HG03039 (cell line): ENCODE data around the gene STAC3.

Experiments
- ATAC-seq: cut with Tn5 transposase; IDR thresholded peaks from one replicate; pipeline ENCODE4 v1.9.1; 2021; ENCODE audit warnings: mild to moderate bottlenecking, moderate library complexity; ENCODE audit not compliant: unreplicated experiment

STAC3 gene

DNA sequence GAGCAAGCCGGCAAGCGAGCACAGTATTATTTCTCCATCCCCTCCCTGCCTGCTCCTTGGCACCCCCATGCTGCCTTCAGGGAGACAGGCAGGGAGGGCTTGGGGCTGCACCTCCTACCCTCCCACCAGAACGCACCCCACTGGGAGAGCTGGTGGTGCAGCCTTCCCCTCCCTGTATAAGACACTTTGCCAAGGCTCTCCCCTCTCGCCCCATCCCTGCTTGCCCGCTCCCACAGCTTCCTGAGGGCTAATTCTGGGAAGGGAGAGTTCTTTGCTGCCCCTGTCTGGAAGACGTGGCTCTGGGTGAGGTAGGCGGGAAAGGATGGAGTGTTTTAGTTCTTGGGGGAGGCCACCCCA is 38.3 kb downstream of the STAC3 start:
- ATAC-seq: no peak

DNA sequence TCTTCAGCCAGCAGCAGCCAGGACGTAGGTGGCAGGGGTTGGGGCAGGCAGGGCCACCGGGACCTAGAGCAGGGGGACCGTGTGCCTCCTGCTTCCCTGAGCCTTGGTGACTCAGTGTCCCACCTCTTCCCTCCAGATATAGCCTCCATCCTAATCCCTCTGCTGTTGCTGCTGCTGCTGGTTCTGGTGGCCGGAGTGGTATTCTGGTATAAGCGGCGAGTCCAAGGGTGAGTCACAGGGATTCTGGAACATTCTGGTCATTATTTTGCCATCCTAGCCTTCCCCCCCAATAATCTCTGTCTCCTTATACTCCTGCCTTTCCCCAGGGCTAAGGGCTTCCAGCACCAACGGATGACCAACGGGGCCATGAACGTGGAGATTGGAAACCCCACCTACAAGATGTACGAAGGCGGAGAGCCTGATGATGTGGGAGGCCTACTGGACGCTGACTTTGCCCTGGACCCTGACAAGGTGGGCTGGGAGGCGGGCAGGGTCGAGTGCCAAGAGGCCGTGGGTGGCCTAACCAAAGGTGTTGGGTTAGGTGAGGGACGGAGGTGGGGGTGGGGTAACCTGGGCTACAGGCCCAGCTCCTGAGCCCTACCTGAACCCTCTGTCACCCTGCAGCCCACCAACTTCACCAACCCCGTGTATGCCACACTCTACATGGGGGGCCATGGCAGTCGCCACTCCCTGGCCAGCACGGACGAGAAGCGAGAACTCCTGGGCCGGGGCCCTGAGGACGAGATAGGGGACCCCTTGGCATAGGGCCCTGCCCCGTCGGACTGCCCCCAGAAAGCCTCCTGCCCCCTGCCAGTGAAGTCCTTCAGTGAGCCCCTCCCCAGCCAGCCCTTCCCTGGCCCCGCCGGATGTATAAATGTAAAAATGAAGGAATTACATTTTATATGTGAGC is 38.9 kb downstream of the STAC3 start:
- no peak for ATAC-seq

GRCh38 chr12:57210926-57211692 is 39.9 kb downstream of the STAC3 start:
- ATAC-seq: no peak

DNA sequence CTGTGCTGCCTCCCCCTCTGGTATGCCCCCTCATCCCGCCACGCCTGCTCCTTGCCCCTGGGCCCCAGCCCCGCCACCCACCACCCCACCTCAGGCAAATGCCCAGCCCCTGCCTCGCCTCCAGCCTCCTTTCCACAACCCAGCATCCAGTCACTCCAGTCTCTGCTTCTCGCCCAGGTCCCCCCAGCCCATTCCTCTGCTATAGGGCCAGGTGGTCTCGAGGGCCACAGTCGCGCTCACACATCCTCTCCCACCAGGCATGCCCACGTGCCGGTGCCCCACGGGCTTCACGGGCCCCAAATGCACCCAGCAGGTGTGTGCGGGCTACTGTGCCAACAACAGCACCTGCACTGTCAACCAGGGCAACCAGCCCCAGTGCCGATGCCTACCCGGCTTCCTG is 40.5 kb downstream of the STAC3 start:
- ATAC-seq: no peak

- no peak for ATAC-seq
These were observed 41.1 kb downstream of the STAC3 start for GRCh38 chr12:57209916-57210315.

DNA sequence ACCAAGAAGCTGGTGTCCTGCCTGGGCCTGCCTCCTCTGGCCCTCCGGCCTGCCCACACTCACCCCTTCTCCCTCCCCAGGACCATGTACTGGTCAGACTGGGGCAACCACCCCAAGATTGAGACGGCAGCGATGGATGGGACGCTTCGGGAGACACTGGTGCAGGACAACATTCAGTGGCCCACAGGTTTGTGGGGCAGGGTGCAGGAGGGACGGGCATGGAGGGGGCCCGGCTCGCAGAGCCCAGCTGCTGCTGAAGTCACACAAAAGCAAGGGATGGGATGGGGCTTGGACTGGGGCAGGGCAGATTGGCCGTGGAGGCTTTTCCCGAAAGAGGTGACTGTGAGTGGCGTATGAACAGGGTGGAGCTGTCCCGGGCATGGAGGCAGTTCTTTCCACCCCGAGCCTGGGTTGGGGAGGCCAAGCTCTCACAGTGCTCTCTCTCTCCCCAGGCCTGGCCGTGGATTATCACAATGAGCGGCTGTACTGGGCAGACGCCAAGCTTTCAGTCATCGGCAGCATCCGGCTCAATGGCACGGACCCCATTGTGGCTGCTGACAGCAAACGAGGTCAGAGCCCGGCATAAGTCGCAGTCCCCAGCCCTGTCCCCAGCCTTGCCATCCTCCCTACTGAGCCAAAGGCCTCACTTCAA is 42.2 kb downstream of the STAC3 start:
- no peak for ATAC-seq

- no peak for ATAC-seq
These were observed 43.0 kb downstream of the STAC3 start for GRCh38 chr12:57207731-57208630.

DNA sequence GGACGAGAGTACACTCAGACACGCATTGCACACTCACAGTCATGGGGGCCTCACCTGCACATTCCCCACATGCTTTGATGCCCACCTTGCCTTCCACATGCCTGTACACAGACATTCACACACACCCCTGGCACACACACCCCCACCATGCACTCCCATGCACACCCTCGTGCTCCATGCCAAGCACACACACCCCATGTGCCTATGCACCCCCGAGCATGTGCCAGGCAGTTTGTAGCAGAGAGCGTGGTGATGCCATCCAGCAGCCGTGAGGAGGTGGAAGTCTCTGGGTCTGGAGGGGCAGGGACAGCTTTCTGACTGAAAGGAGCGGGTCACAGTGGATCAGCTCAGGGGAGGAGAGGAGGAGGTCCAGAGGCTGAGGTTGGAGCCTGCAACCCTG is 45.1 kb downstream of the STAC3 start:
- ATAC-seq: no peak

DNA sequence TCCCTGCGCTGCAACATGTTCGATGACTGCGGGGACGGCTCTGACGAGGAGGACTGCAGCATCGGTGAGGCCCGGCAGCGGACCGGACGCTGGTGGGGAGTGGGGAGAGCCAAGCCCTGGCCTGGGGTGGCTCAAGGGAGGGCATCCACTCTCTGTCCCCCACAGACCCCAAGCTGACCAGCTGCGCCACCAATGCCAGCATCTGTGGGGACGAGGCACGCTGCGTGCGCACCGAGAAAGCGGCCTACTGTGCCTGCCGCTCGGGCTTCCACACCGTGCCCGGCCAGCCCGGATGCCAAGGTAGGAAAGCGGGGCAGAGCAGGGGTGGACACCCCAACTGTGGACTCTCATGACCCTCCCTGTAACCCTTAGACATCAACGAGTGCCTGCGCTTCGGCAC is 45.8 kb downstream of the STAC3 start:
- ATAC-seq: no peak

GRCh38 chr12:57204454-57204853 is 46.5 kb downstream of the STAC3 start:
- no peak for ATAC-seq

GRCh38 chr12:57203791-57204190 is 47.2 kb downstream of the STAC3 start:
- no peak for ATAC-seq

DNA sequence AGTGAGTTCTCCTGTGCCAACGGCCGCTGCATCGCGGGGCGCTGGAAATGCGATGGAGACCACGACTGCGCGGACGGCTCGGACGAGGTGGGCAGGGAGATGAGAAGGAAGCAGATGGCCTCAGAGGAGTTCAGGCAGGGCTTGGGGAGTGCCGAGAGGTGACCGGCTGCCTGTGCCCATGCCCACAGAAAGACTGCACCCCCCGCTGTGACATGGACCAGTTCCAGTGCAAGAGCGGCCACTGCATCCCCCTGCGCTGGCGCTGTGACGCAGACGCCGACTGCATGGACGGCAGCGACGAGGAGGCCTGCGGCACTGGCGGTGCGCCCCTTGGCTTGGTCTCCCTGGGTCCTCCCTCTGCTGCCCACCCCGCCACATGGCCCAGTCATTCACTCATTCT is 47.8 kb downstream of the STAC3 start:
- ATAC-seq: no peak

GRCh38 chr12:57202321-57202720 is 48.7 kb downstream of the STAC3 start:
- no peak for ATAC-seq

DNA sequence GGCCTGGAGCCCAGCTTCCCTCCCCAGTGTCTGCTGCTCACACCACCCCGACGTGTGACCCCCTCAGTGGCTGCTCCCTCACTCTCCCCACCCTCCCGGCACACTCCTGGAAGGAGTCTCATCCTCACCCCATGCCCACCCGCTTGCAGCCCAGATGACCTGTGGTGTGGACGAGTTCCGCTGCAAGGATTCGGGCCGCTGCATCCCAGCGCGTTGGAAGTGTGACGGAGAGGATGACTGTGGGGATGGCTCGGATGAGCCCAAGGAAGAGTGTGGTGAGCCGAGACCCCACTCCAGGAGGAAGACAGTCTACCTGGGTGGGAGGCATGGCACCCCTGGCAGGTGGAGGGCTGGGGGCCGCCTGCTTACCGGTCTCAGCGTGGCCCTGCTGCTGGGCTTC is 49.4 kb downstream of the STAC3 start:
- ATAC-seq: no peak

DNA sequence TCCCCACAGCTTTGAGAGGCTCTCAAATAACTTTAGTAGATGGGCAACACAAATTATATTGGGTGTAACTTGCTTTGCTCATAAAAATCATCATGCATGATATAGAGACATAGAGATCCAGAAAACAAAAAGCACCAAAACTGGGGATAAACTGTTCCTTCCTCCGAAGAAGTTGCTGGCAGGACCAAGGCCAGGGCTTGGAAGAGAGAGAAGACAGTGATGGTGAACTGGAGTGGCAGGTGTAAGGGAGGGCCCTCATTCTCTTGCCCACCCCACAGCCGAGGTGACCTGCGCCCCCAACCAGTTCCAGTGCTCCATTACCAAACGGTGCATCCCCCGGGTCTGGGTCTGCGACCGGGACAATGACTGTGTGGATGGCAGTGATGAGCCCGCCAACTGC is 49.8 kb downstream of the STAC3 start:
- no peak for ATAC-seq

GRCh38 chr12:57200497-57200896 is 50.5 kb downstream of the STAC3 start:
- ATAC-seq: no peak

DNA sequence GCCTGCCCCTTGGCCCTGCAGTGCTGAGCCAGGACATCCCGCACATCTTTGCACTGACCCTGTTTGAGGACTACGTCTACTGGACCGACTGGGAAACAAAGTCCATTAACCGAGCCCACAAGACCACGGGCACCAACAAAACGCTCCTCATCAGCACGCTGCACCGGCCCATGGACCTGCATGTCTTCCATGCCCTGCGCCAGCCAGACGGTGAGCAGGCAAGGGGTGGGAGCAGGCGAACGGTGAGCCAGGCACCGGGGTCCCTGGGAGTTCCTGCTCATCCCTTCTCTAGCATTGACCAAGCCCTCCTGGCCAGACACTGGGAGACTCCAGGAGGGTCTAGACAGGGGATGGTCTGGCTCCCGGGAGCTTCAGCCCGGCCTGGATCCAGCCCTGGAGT is 51.8 kb downstream of the STAC3 start:
- ATAC-seq: no peak

- ATAC-seq: no peak
These were observed 52.7 kb downstream of the STAC3 start for GRCh38 chr12:57198329-57198728.

DNA sequence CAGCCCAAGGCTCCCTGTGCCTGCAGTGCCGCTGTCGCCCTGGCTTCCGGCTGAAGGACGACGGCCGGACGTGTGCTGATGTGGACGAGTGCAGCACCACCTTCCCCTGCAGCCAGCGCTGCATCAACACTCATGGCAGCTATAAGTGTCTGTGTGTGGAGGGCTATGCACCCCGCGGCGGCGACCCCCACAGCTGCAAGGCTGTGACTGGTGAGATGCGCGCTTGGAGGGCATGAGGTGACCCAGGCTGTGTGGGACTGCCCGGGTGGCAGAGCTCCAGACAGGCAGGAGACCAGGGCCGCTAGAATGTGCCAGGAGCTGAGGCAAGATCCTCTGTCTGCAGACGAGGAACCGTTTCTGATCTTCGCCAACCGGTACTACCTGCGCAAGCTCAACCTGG is 54.0 kb downstream of the STAC3 start:
- ATAC-seq: no peak

- no peak for ATAC-seq
These were observed 54.5 kb downstream of the STAC3 start for GRCh38 chr12:57196439-57196838.
